ENCODE measurements around the gene SLC25A21.

The SLC25A21 gene

GRCh38 chr14:36820111-36820709 lies 352.2 kb downstream of the SLC25A21 start (continued):
- TF ChIP-seq ZBTB26 (tag by site-specific recombination; optimal IDR thresholded peaks at IDR 0.05): no peak
- TF ChIP-seq KLF16 (tag by site-specific recombination; IDR thresholded peaks at IDR 0.05): no peak
- no peak for TF ChIP-seq KLF9 (tag by site-specific recombination; IDR thresholded peaks at IDR 0.05; ENCODE audit: low read depth)
- no peak for TF ChIP-seq ZNF146 (tag by site-specific recombination; IDR thresholded peaks at IDR 0.05)
- no peak for TF ChIP-seq ZNF514 (tag by site-specific recombination; IDR thresholded peaks at IDR 0.05)
- no peak for TF ChIP-seq ZNF157 (tag by site-specific recombination; IDR thresholded peaks at IDR 0.05)
- no peak for TF ChIP-seq ZBTB49 (tag by site-specific recombination; IDR thresholded peaks at IDR 0.05; ENCODE audit: low read depth)
- TF ChIP-seq ZNF23 (tag by site-specific recombination; IDR thresholded peaks at IDR 0.05; ENCODE audit: borderline replicate concordance): no peak
- no peak for TF ChIP-seq GLIS2 (tag by site-specific recombination; IDR thresholded peaks at IDR 0.05)
- no peak for TF ChIP-seq ZNF530 (tag by site-specific recombination; IDR thresholded peaks at IDR 0.05; ENCODE audit: low read depth)
- TF ChIP-seq ZNF777 (tag by site-specific recombination; IDR thresholded peaks at IDR 0.05; ENCODE audit: borderline replicate concordance): no peak
- no peak for TF ChIP-seq ZNF645 (tag by site-specific recombination; IDR thresholded peaks at IDR 0.05)
- TF ChIP-seq ZBTB20 (tag by site-specific recombination; IDR thresholded peaks at IDR 0.05): peak; percentile 79; the same call in 1 of the 2 replicates
- no peak for TF ChIP-seq ZNF529 (tag by site-specific recombination; IDR thresholded peaks at IDR 0.05; ENCODE audit: insufficient replicate concordance)
- peak; percentile 88 for TF ChIP-seq FEZF1 (tag by site-specific recombination; IDR thresholded peaks at IDR 0.05)
- TF ChIP-seq KLF17 (tag by site-specific recombination; IDR thresholded peaks at IDR 0.05): no peak
- TF ChIP-seq ZNF707 (tag by site-specific recombination; IDR thresholded peaks at IDR 0.05): no peak
- TF ChIP-seq ZNF561 (tag by site-specific recombination; IDR thresholded peaks at IDR 0.05; ENCODE audit: borderline replicate concordance): peak; percentile 36; the same call in 1 of the 2 replicates
- no peak for TF ChIP-seq ZNF391 (tag by site-specific recombination; IDR thresholded peaks at IDR 0.05; ENCODE audit: borderline replicate concordance, low read depth)
- TF ChIP-seq KLF10 (tag by site-specific recombination; IDR thresholded peaks at IDR 0.05): no peak
- TF ChIP-seq PRDM1 (tag by site-specific recombination; IDR thresholded peaks at IDR 0.05): no peak
- TF ChIP-seq MEIS1 (CRISPR knock-in tag; IDR thresholded peaks at IDR 0.05; ENCODE audit: borderline replicate concordance): no peak
- no peak for TF ChIP-seq ZNF433 (tag by site-specific recombination; IDR thresholded peaks at IDR 0.05; ENCODE audit: low read depth)
- TF ChIP-seq ZNF596 (tag by site-specific recombination; IDR thresholded peaks at IDR 0.05): peak; percentile 35; the same call in 1 of the 2 replicates
- TF ChIP-seq ZNF830 (tag by site-specific recombination; IDR thresholded peaks at IDR 0.05; ENCODE audit: low read depth): no peak
- TF ChIP-seq ZNF654 (tag by site-specific recombination; IDR thresholded peaks at IDR 0.05; ENCODE audit: low read depth): no peak
- TF ChIP-seq ZNF48 (tag by site-specific recombination; IDR thresholded peaks at IDR 0.05): no peak
- 0 out of 2 replicates have a peak, but pooled peaks have one; percentile 20 for TF ChIP-seq ZBTB8A (tag by site-specific recombination; IDR thresholded peaks at IDR 0.05)
- no peak for TF ChIP-seq ZNF362 (tag by site-specific recombination; IDR thresholded peaks at IDR 0.05)
- TF ChIP-seq ZNF266 (tag by site-specific recombination; IDR thresholded peaks at IDR 0.05; ENCODE audit: low read depth): no peak
- TF ChIP-seq ZNF175 (tag by site-specific recombination; IDR thresholded peaks at IDR 0.05): no peak
- no peak for TF ChIP-seq PRDM4 (tag by site-specific recombination; IDR thresholded peaks at IDR 0.05)
